Skeletal muscle cell (primary cell): ENCODE results near the gene NBAS.
"Not testable (repeated sequence)": the region's sequence is repeated elsewhere in the genome, so short reads cannot be mapped to it uniquely, and the experiment has no call there.

ENCODE experiments used
- DNase-seq: peaks from one replicate; pipeline ENCODE4 v3.0.0-alpha.2; 2010; ENCODE audit warnings: low read depth
- H3K4me3 ChIP-seq: 2 replicates; pipeline ENCODE4 v1.5.1; 2011; ENCODE audit warnings: low read depth, mild to moderate bottlenecking, control low read depth, low read length, moderate library complexity

NBAS gene

GRCh38 chr2:15218423-15219086 lies 342.6 kb downstream of the NBAS start:
- no peak for DNase-seq
- no peak overlapping the region for H3K4me3 ChIP-seq

DNA sequence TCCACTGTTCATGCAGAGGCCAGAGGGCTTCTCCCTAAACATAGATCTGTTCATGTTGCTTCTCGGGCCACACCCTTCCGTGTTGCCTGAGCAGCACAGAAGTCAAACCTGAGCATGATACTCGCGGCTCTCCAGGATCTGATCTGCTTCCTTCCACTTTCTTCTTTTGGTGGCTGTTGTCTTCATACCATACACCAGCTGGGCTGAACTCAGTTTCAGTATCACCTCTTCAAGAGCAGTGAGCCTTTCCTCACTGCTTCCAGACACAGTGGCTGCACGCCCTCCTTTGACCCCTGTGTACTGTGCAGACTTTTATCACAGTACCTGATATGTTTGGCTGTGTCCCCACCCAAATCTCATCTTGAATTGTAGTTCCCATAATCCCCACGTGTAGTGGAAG lies 348.9 kb downstream of the NBAS start:
- no peak overlapping the region for H3K4me3 ChIP-seq

DNA sequence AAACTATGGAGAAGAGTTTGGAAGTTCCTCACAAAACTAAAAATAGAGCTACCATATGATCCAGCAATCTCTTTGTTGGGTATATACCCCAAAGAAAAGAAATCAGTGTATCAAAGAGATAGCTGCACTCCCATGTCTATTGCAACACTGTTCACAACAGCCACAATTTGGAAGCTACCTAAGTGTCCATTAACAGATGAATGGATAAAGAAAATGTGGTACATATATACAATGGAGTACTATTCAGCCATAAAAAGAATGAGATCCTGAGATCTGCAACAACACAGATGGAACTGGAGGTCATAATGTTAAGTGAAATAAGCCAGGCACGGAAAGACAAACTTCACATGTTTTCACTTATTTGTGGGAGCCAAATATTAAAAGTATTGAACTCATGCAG lies 350.6 kb downstream of the NBAS start:
- DNase-seq: not testable (repeated sequence)

More for the DNA sequence above, 348.9 kb downstream of the NBAS start:
- DNase-seq: no peak

DNA sequence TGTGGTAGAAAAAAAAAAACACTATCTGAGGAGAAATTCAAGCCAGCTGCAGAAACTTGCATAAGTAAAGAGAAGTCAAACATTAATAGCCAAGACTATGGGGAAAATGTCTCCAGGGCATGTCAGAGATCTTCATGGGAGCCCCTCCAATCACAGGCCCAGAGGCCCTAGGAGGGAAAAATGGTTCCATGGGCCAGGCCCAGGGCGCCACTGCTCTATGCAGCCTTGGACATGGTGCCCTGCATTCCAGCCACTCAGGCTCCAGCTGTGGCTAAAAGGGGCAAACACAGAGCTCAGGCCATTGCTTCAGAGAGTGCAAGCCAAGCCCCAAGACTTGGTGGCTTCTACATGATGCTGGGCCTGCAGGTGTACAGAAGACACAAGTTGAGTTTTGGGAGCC lies 354.7 kb downstream of the NBAS start:
- H3K4me3 ChIP-seq: no peak overlapping the region
- no peak for DNase-seq

More for the DNA sequence above, 350.6 kb downstream of the NBAS start:
- H3K4me3 ChIP-seq: not testable (repeated sequence)

GRCh38 chr2:15205562-15205961 lies 355.6 kb downstream of the NBAS start:
- H3K4me3 ChIP-seq: no peak overlapping the region
- DNase-seq: no peak

DNA sequence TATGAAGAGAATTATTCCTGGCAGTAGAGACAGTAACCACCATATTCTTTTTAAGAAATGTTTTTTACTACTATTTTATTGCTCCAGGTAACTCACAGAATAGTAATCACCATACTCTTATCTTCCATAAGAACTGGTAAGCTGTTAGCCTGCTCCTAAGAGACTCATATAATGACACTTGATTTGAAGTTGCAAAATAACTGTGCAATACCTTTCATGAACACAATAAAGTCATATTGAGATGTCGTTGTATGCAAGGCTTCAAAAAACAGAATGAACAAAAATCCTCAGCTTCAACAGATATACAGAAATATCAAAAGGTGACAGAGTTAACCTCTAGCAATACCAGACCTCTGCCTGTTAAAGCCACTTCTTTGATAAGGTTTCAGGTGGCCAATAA lies 360.1 kb downstream of the NBAS start:
- DNase-seq: no peak
- no peak overlapping the region for H3K4me3 ChIP-seq

DNA sequence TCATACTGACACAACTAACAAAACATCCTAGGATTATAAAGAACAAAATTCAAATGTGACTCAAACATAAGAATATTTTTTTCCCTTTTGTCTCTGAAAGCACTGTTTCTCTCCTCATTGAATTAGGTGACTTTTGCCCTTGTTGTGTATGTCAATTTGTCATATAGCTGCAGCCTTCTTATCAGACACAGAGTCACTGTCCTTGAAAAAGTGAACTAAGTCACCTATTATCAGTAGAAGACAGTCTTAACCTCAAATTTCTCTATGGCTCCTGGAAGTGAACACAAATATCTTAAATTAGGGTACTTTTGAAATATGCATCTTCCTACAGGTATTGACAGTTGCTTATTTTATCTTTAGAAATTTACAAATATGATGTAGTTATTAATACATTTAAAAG lies 360.6 kb downstream of the NBAS start:
- H3K4me3 ChIP-seq: no peak overlapping the region
- DNase-seq: no peak

- DNase-seq: no peak
- H3K4me3 ChIP-seq: no peak overlapping the region
Observed at GRCh38 chr2:15198051-15198450, 363.1 kb downstream of the NBAS start.

DNA sequence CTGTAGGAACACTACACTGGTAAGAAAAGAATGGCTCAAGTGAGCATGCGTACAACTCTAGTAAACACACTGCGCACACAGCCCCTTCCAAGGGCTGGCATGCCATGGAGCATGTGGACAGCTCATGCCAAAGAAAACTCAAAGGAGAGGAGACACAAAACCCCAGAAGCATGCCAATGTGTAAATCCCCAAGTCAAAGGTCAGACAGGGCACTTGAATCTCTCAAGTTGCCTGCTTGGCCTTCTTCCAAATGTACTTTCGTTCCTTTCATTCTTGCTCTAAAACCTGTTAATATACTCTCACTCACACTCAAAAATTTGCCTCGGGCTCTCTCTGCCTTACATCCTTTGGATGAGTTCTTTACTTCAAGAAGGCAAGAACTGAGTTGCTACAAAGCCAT lies 365.3 kb downstream of the NBAS start:
- no peak for DNase-seq
- H3K4me3 ChIP-seq: no peak overlapping the region

GRCh38 chr2:15191789-15192188 lies 369.3 kb downstream of the NBAS start:
- no peak for DNase-seq
- H3K4me3 ChIP-seq: no peak overlapping the region

- no peak for DNase-seq
- H3K4me3 ChIP-seq: no peak overlapping the region
Observed at GRCh38 chr2:15189216-15189615, 371.9 kb downstream of the NBAS start.

DNA sequence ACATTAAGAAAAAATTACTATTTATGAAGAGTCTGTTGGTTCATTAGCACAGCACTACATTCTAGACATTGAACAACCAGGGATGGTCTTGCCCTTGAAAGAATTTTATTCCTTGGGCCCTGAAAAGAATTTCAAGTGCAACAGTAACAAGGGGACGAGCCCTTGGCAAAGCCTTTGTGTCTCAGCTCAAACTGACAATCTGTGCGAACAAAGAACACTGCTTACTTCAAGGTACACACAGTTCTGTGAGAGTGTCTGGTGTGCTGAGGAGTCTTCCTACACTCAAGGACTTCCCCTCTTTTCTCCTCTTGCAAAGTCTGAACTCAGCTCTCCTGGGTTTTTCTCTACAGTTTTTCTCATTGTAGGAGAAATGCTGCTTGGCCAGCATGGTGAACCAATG lies 373.4 kb downstream of the NBAS start:
- DNase-seq: no peak
- no peak overlapping the region for H3K4me3 ChIP-seq

DNA sequence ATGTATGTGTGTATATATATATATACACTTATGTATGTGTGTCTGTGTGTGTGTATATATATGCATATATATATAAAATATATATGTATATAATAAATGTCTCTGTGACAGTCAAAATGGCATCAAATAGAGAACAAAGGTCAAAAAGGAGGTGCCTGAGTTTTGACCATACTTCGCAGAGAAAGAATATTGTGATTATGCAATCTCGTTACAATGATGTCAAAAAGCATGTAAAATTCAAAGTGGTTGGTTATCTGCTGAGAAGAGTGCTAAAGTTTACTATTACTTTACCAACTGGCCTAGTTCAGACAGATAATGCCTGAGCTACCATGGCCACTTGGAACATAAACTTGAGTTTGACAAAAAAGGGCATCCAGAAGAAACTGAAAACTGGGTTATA lies 375.0 kb downstream of the NBAS start:
- DNase-seq: no peak
- H3K4me3 ChIP-seq: no peak overlapping the region

DNA sequence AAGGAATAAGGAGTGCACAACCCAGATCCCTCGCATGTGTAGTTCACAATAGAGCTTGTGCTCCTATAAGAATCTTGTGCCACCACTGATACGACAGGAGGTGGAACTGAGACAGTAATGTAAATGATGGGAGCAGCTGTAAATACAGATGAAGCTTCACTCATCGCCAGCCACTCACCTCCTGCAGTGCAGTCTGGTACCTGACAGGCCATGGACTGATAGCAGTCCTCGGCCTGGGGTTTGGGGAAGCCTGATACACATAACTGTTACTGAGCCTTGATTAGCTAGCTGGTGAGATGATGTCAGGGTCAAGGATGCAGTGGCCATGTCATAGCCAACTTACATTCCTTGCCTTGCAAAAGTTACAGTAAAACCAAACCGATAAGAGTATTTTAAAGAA lies 376.6 kb downstream of the NBAS start:
- no peak overlapping the region for H3K4me3 ChIP-seq
- no peak for DNase-seq

DNA sequence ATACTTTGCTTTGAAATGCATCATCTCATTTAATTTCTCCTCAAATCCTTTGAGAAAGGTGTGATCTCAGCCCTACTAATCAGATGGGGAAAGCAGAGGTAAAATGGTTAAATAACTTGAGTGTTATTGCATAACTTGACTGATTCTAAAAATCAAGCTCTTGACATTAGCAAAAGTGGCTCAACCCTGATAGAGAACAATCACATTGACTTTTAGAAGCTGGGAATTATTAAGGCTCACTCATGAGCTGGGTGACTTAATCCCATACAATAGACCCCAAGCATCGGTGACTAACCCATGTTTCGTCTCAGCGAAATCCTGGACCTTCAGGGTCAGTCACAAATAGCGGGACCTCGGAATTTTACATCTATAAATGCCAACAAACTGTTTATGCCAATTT lies 378.9 kb downstream of the NBAS start:
- DNase-seq: no peak
- no peak overlapping the region for H3K4me3 ChIP-seq

DNA sequence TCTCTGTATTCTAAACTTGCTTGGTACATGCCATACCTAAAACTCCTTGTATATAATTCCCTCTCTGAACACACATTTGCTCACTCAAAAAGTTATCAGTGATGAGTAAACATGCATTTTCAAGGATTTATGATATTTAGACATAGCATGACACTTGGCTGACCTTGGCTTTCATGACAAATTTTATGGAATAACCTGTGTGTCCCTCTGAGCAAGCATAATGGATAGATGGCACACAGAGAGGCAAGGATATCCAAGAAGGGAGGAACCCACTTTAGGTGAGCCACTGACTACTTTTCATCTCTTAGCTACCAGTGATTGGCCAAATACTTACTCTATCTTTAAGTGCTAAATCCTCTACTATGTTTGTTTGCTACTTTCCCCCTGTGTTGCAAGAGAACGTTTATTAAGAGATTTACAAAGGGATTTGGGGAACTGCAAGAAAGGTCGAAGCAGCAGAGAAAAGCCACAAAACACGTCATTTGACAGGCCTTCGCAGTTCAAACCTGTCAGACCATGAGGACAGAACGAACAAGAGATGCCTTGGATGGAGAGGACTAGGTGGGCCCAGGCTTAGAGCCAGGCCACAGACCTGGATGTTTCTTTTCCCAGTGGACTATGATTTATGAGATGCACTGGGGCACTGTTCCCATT lies 379.9 kb downstream of the NBAS start:
- DNase-seq: no peak
- H3K4me3 ChIP-seq: no peak overlapping the region

- DNase-seq: no peak
Observed at GRCh38 chr2:15180379-15180778, 380.8 kb downstream of the NBAS start.

GRCh38 chr2:15178946-15179345 lies 382.2 kb downstream of the NBAS start:
- H3K4me3 ChIP-seq: no peak overlapping the region
- no peak for DNase-seq

More at GRCh38 chr2:15180379-15180778, 380.8 kb downstream of the NBAS start:
- H3K4me3 ChIP-seq: no peak overlapping the region

DNA sequence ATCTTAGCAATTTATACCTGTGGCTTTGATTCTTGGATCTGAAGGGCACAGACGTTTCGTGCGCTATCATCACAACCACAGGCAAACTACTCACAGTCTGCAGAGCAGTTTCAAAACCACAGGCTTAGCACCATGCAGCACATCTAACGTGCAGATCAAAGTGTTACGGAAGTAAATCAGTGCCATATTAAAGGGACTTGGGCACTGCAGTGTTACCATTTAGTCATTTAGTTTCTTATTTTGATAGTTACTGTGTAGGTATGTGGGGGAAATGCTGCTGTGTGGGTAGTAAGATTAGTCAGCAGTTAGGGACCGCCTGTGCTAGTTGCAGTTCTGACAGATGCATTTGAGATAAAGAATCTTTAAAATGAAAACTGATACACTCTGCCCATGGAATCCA lies 384.0 kb downstream of the NBAS start:
- H3K4me3 ChIP-seq: no peak overlapping the region
- DNase-seq: peak; percentile 12

- no peak for DNase-seq
Observed at GRCh38 chr2:15176604-15177003, 384.5 kb downstream of the NBAS start.

DNA sequence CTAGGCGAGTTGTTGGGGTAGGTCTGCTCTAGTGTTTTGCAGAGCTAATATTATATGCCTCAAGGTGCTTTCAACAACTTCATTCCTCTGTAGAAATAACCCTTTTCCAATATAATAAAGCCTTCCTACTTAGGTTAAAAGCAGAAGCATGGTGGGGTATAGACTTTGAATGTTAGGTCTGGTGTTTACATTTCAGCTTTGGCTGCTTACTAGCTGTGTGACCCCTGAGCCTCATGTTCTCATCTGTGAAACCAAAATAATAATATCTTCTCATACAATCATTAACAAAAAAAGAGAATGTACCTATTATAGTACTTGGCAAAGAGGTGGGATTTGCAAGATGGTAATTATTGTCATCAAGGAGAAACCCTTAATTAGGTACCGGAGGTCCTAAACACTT lies 386.6 kb downstream of the NBAS start:
- no peak for DNase-seq
- no peak overlapping the region for H3K4me3 ChIP-seq

More at GRCh38 chr2:15176604-15177003, 384.5 kb downstream of the NBAS start:
- H3K4me3 ChIP-seq: no peak overlapping the region
